HG02642 (cell line): ENCODE measurements around the gene PDE6D.
"Not testable (repeated sequence)": the region's sequence is repeated elsewhere in the genome, so short reads cannot be mapped to it uniquely, and the experiment has no call there.

Source experiments
- ATAC-seq: cut with Tn5 transposase; IDR thresholded peaks from one replicate; pipeline ENCODE4 v1.9.1; 2021; ENCODE audit warnings: mild to moderate bottlenecking; ENCODE audit not compliant: unreplicated experiment, poor library complexity

The PDE6D gene

GRCh38 chr2:231720987-231721966, 59.8 kb downstream of the PDE6D start:
- ATAC-seq, result peak; percentile 70

GRCh38 chr2:231720292-231720986, 60.6 kb downstream of the PDE6D start:
- ATAC-seq, result no peak

- no peak for ATAC-seq
Observed at GRCh38 chr2:231718799-231719198, 62.3 kb downstream of the PDE6D start.

- no peak for ATAC-seq
Observed at GRCh38 chr2:231717281-231718171, 63.6 kb downstream of the PDE6D start.

GRCh38 chr2:231716666-231717280, 64.3 kb downstream of the PDE6D start:
- ATAC-seq, result no peak

GRCh38 chr2:231715988-231716616, 65.0 kb downstream of the PDE6D start:
- ATAC-seq, result no peak

GRCh38 chr2:231715499-231715837, 65.6 kb downstream of the PDE6D start:
- no peak for ATAC-seq

GRCh38 chr2:231714639-231715498, 66.2 kb downstream of the PDE6D start:
- no peak for ATAC-seq

GRCh38 chr2:231713730-231714638, 67.1 kb downstream of the PDE6D start:
- ATAC-seq, result no peak

- not testable (repeated sequence) for ATAC-seq
Observed at GRCh38 chr2:231713406-231713729, 67.7 kb downstream of the PDE6D start.

- not testable (repeated sequence) for ATAC-seq
Observed at GRCh38 chr2:231712451-231713021, 68.5 kb downstream of the PDE6D start.

- no peak for ATAC-seq
Observed at GRCh38 chr2:231711677-231712450, 69.2 kb downstream of the PDE6D start.

GRCh38 chr2:231710799-231711676, 70.0 kb downstream of the PDE6D start:
- no peak for ATAC-seq

GRCh38 chr2:231709981-231710798, 70.9 kb downstream of the PDE6D start:
- ATAC-seq, result peak; percentile 19

- no peak for ATAC-seq
Observed at GRCh38 chr2:231709636-231709980, 71.5 kb downstream of the PDE6D start.
